HEK293 (cell line): Measurements from ENCODE around the gene HNRNPL.

Experiments
- HOXC10 ChIP-seq: sonication (generic); formaldehyde crosslinking; IDR thresholded peaks from 2 replicates; pipeline ENCODE4 v1.8.1; 2023; ENCODE audit warnings: mild to moderate bottlenecking, missing genetic modification reagents
- HOXD13 ChIP-seq: sonication (generic); formaldehyde crosslinking; IDR thresholded peaks from 2 replicates; pipeline ENCODE4 v1.8.0; 2022; ENCODE audit warnings: missing genetic modification reagents, borderline replicate concordance
- MYNN ChIP-seq: fragments of 450-650 bp; formaldehyde crosslinking; IDR thresholded peaks from 2 replicates; pipeline ENCODE4 v1.5.1; 2016; ENCODE audit warnings: missing biosample characterization, missing genetic modification characterization, borderline replicate concordance
- MZF1 ChIP-seq: fragments of 450-650 bp; formaldehyde crosslinking; IDR thresholded peaks from 2 replicates; pipeline ENCODE4 v1.5.1; 2017; ENCODE audit warnings: missing biosample characterization, missing genetic modification characterization, borderline replicate concordance
- PATZ1 ChIP-seq: fragments of 450-650 bp; formaldehyde crosslinking; IDR thresholded peaks from 2 replicates; pipeline ENCODE4 v1.5.1; 2016; ENCODE audit warnings: missing biosample characterization, missing genetic modification characterization
- PRDM10 ChIP-seq: fragments of 450-650 bp; formaldehyde crosslinking; IDR thresholded peaks from 2 replicates; pipeline ENCODE4 v1.5.1; 2016; ENCODE audit warnings: missing biosample characterization, missing genetic modification characterization
- REST ChIP-seq: fragments of 450-650 bp; formaldehyde crosslinking; IDR thresholded peaks from 2 replicates; pipeline ENCODE4 v1.5.1; 2016; ENCODE audit warnings: missing biosample characterization, missing genetic modification characterization
- SP2 ChIP-seq: fragments of 450-650 bp; formaldehyde crosslinking; IDR thresholded peaks from 2 replicates; pipeline ENCODE4 v1.5.1; 2016; ENCODE audit warnings: missing biosample characterization, missing genetic modification characterization
- ZBTB7A ChIP-seq: fragments of 450-650 bp; formaldehyde crosslinking; IDR thresholded peaks from 2 replicates; pipeline ENCODE4 v1.5.1; 2016; ENCODE audit warnings: low read depth, missing biosample characterization, missing genetic modification characterization
- ZIC2 ChIP-seq: fragments of 450-650 bp; formaldehyde crosslinking; IDR thresholded peaks from 2 replicates; pipeline ENCODE4 v1.5.1; 2016; ENCODE audit warnings: missing biosample characterization, missing genetic modification characterization
- ZNF112 ChIP-seq: fragments of 450-650 bp; formaldehyde crosslinking; IDR thresholded peaks from 2 replicates; pipeline ENCODE4 v1.5.0; 2017; ENCODE audit warnings: missing biosample characterization, missing genetic modification characterization
- ZNF121 ChIP-seq: fragments of 450-650 bp; formaldehyde crosslinking; IDR thresholded peaks from 2 replicates; pipeline ENCODE4 v1.5.1; 2016; ENCODE audit warnings: missing biosample characterization, missing genetic modification characterization
- ZNF138 ChIP-seq: fragments of 450-650 bp; formaldehyde crosslinking; IDR thresholded peaks from 2 replicates; pipeline ENCODE4 v1.5.1; 2016; ENCODE audit warnings: missing biosample characterization, missing genetic modification characterization, borderline replicate concordance
- ZNF157 ChIP-seq: fragments of 450-650 bp; formaldehyde crosslinking; IDR thresholded peaks from 2 replicates; pipeline ENCODE4 v1.5.1; 2016; ENCODE audit warnings: missing biosample characterization, missing genetic modification characterization
- ZNF18 ChIP-seq: fragments of 450-650 bp; formaldehyde crosslinking; IDR thresholded peaks from 2 replicates; pipeline ENCODE4 v1.5.1; 2016; ENCODE audit warnings: missing biosample characterization, missing genetic modification characterization
- ZNF302 ChIP-seq: fragments of 450-650 bp; formaldehyde crosslinking; IDR thresholded peaks from 2 replicates; pipeline ENCODE4 v1.5.1; 2016; ENCODE audit warnings: missing biosample characterization, missing genetic modification characterization, low read depth
- ZNF324 ChIP-seq: fragments of 450-650 bp; formaldehyde crosslinking; IDR thresholded peaks from 2 replicates; pipeline ENCODE4 v1.5.1; 2016; ENCODE audit warnings: missing biosample characterization, missing genetic modification characterization
- ZNF394 ChIP-seq: fragments of 450-650 bp; formaldehyde crosslinking; IDR thresholded peaks from 2 replicates; pipeline ENCODE4 v1.5.1; 2016; ENCODE audit warnings: missing biosample characterization, missing genetic modification characterization, mild to moderate bottlenecking, moderate library complexity, borderline replicate concordance
- ZNF416 ChIP-seq: fragments of 450-650 bp; formaldehyde crosslinking; IDR thresholded peaks from 2 replicates; pipeline ENCODE4 v1.5.1; 2016; ENCODE audit warnings: missing biosample characterization, missing genetic modification characterization
- ZNF501 ChIP-seq: fragments of 450-650 bp; formaldehyde crosslinking; IDR thresholded peaks from 2 replicates; pipeline ENCODE4 v1.5.1; 2016; ENCODE audit warnings: missing biosample characterization, missing genetic modification characterization
- ZNF549 ChIP-seq: fragments of 450-650 bp; IDR thresholded peaks from 2 replicates; pipeline ENCODE4 v1.5.1; 2018; ENCODE audit warnings: missing biosample characterization, missing genetic modification characterization, mild to moderate bottlenecking, inconsistent platforms, moderate library complexity
- ZNF561 ChIP-seq: fragments of 450-650 bp; IDR thresholded peaks from 2 replicates; pipeline ENCODE4 v1.5.1; 2018; ENCODE audit warnings: missing biosample characterization, missing genetic modification characterization, borderline replicate concordance
- ZNF621 ChIP-seq: fragments of 450-650 bp; formaldehyde crosslinking; IDR thresholded peaks from 2 replicates; pipeline ENCODE4 v1.5.1; 2017; ENCODE audit warnings: missing biosample characterization, missing genetic modification characterization
- ZNF623 ChIP-seq: fragments of 450-650 bp; formaldehyde crosslinking; IDR thresholded peaks from 2 replicates; pipeline ENCODE4 v1.5.1; 2016; ENCODE audit warnings: missing biosample characterization, missing genetic modification characterization
- ZNF664 ChIP-seq: fragments of 450-650 bp; formaldehyde crosslinking; IDR thresholded peaks from 2 replicates; pipeline ENCODE4 v1.5.1; 2016; ENCODE audit warnings: missing biosample characterization, missing genetic modification characterization
- ZNF791 ChIP-seq: fragments of 450-650 bp; formaldehyde crosslinking; IDR thresholded peaks from 2 replicates; pipeline ENCODE4 v1.5.1; 2016; ENCODE audit warnings: missing biosample characterization, missing genetic modification characterization
- ZSCAN23 ChIP-seq: fragments of 450-650 bp; formaldehyde crosslinking; IDR thresholded peaks from 2 replicates; pipeline ENCODE4 v1.5.1; 2016; ENCODE audit warnings: missing biosample characterization, missing genetic modification characterization
- ZSCAN4 ChIP-seq: fragments of 450-650 bp; formaldehyde crosslinking; IDR thresholded peaks from 2 replicates; pipeline ENCODE4 v1.5.1; 2017; ENCODE audit warnings: missing biosample characterization, missing genetic modification characterization

Gene HNRNPL

GRCh38 chr19:38898788-38899446 is 49.1 kb upstream of the HNRNPL start (continued):
- TF ChIP-seq ZNF18 (tag by site-specific recombination) = no peak
- no peak for TF ChIP-seq HOXD13
- TF ChIP-seq MYNN (tag by site-specific recombination) = 0 out of 2 replicates have a peak, but pooled peaks have one; percentile 18
- no peak; the same call in 1 of the 2 replicates for TF ChIP-seq PATZ1 (tag by site-specific recombination)
- TF ChIP-seq ZNF623 = 0 out of 2 replicates have a peak, but pooled peaks have one; percentile 11
- TF ChIP-seq PRDM10 = no peak
- no peak for TF ChIP-seq ZNF549 (tag by site-specific recombination)
- no peak for TF ChIP-seq SP2 (tag by site-specific recombination)
- TF ChIP-seq ZNF112 (tag by site-specific recombination) = no peak
- no peak for TF ChIP-seq ZNF561 (tag by site-specific recombination)
- peak; percentile 70; the same call in 1 of the 2 replicates for TF ChIP-seq MZF1
- TF ChIP-seq ZNF394 (tag by site-specific recombination) = no peak
- TF ChIP-seq ZNF791 = no peak
- no peak for TF ChIP-seq ZNF157 (tag by site-specific recombination)
- TF ChIP-seq ZNF324 = no peak
- TF ChIP-seq REST (tag by site-specific recombination) = peak; percentile 70; the same call in 1 of the 2 replicates
- peak; percentile 46 for TF ChIP-seq ZIC2
- TF ChIP-seq ZNF138 = peak; percentile 93
- TF ChIP-seq ZNF664 (tag by site-specific recombination) = no peak
- TF ChIP-seq ZNF302 (tag by site-specific recombination) = no peak
- TF ChIP-seq ZSCAN4 (tag by site-specific recombination) = peak; percentile 44; the same call in 1 of the 2 replicates
- TF ChIP-seq ZNF121 (tag by site-specific recombination) = no peak
- TF ChIP-seq ZNF621 = no peak
- TF ChIP-seq ZNF501 (tag by site-specific recombination) = no peak
- TF ChIP-seq ZNF416 (tag by site-specific recombination) = peak; percentile 60; the same call in 1 of the 2 replicates
- TF ChIP-seq ZBTB7A (tag by site-specific recombination) = peak; percentile 89; the same call in 1 of the 2 replicates
- TF ChIP-seq HOXC10 (CRISPR knock-in tag) = no peak
- TF ChIP-seq ZSCAN23 (tag by site-specific recombination) = no peak; the same call in 1 of the 2 replicates
